Measurements from ENCODE around the gene JARID2.

The JARID2 gene

GRCh38 chr6:15524861-15525401 lies 279.1 kb downstream of the JARID2 start:
- DNase-seq, result no peak
- Histone ChIP-seq H3K4me3 (ENCODE audit: low read length) (no peak overlapping the region), H3K9ac (ENCODE audit: low read length) (no peak overlapping the region), H3K27ac (ENCODE audit: low read length) (no peak overlapping the region), H3K36me3 (replicated peaks; ENCODE audit: insufficient read depth, low read length) (peaks cover 9% of the 10 kb centered on the region), H3K9me2 (replicated peaks; ENCODE audit: insufficient read depth, low read length) (no peaks in the 10 kb centered on the region), H3K27me3 (replicated peaks; ENCODE audit: insufficient read depth, low read length) (no peaks in the 10 kb centered on the region), H3K79me2 (ENCODE audit: low read length) (no peaks in the 10 kb centered on the region), H3K4me1 (ENCODE audit: low read length) (no peaks in the 10 kb centered on the region), H3F3A (ENCODE audit: insufficient read depth, low read length) (no peaks in the 10 kb centered on the region), H3K4me2 (ENCODE audit: low read depth, low read length) (no peak overlapping the region), H4K20me1 (ENCODE audit: insufficient read depth, low read length) (no peaks in the 10 kb centered on the region), H2AFZ (ENCODE audit: low read length) (no peak overlapping the region), H3K9me3 (replicated peaks; ENCODE audit: insufficient read depth, low read length) (no peaks in the 10 kb centered on the region)
- TF ChIP-seq EZH2 (optimal IDR thresholded peaks at IDR 0.05; ENCODE audit: low read depth, low read length), result no peak
- TF ChIP-seq EZH2phosphoT487 (IDR thresholded peaks at IDR 0.05; ENCODE audit: low read length), result no peak
- TF ChIP-seq, protein P1, sequence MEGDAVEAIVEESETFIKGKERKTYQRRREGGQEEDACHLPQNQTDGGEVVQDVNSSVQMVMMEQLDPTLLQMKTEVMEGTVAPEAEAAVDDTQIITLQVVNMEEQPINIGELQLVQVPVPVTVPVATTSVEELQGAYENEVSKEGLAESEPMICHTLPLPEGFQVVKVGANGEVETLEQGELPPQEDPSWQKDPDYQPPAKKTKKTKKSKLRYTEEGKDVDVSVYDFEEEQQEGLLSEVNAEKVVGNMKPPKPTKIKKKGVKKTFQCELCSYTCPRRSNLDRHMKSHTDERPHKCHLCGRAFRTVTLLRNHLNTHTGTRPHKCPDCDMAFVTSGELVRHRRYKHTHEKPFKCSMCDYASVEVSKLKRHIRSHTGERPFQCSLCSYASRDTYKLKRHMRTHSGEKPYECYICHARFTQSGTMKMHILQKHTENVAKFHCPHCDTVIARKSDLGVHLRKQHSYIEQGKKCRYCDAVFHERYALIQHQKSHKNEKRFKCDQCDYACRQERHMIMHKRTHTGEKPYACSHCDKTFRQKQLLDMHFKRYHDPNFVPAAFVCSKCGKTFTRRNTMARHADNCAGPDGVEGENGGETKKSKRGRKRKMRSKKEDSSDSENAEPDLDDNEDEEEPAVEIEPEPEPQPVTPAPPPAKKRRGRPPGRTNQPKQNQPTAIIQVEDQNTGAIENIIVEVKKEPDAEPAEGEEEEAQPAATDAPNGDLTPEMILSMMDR (IDR thresholded peaks at IDR 0.05; ENCODE audit: low read length), result no peak

DNA sequence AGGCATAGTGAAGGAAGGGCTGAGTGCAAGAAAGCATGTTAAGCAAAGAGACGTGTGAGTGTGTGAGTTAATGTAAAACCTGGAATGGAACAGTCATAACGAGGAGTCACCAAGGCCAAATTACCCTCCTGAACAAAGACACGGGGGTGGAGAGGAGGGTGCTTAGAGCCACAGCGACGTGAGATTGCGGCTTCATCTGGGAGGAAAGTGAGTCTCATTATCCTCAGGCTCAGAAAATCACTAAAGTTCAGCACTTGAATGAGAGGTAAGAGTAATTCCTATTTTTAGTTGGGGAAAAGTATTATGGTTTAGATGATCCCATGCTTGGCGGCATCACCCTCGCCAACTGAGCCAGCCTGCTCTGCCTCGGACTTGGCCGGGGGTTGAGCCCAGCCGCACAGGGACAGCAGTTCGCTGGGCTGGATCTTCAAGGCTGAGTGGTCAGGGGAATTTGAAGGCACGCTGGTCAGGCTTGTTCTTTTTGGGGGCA lies 280.4 kb downstream of the JARID2 start:
- H3K27me3 ChIP-seq (replicated peaks; ENCODE audit: insufficient read depth, low read length), result no peaks in the 10 kb centered on the region
- no peak for DNase-seq
- H3K4me3 ChIP-seq (ENCODE audit: low read length), result no peak overlapping the region
- peaks cover 9% of the 10 kb centered on the region for H3K36me3 ChIP-seq (replicated peaks; ENCODE audit: insufficient read depth, low read length)
- no peaks in the 10 kb centered on the region for H3K9me3 ChIP-seq (replicated peaks; ENCODE audit: insufficient read depth, low read length)
- no peaks in the 10 kb centered on the region for H4K20me1 ChIP-seq (ENCODE audit: insufficient read depth, low read length)
- no peak overlapping the region for H3K9ac ChIP-seq (ENCODE audit: low read length)
- no peaks in the 10 kb centered on the region for H3K9me2 ChIP-seq (replicated peaks; ENCODE audit: insufficient read depth, low read length)
- no peak overlapping the region for H3K4me2 ChIP-seq (ENCODE audit: low read depth, low read length)
- H2AFZ ChIP-seq (ENCODE audit: low read length), result no peak overlapping the region
- H3K79me2 ChIP-seq (ENCODE audit: low read length), result no peaks in the 10 kb centered on the region
- H3F3A ChIP-seq (ENCODE audit: insufficient read depth, low read length), result no peaks in the 10 kb centered on the region
- H3K4me1 ChIP-seq (ENCODE audit: low read length), result no peaks in the 10 kb centered on the region
- no peak overlapping the region for H3K27ac ChIP-seq (ENCODE audit: low read length)
- TF ChIP-seq EZH2phosphoT487 (IDR thresholded peaks at IDR 0.05; ENCODE audit: low read length) (no peak), EZH2 (optimal IDR thresholded peaks at IDR 0.05; ENCODE audit: low read depth, low read length) (no peak)
- TF ChIP-seq, protein P1 (IDR thresholded peaks at IDR 0.05; ENCODE audit: low read length), result no peak

GRCh38 chr6:15527838-15528617 lies 282.2 kb downstream of the JARID2 start:
- no peaks in the 10 kb centered on the region for H4K20me1 ChIP-seq (ENCODE audit: insufficient read depth, low read length)
- DNase-seq, result no peak
- TF ChIP-seq EZH2phosphoT487 (IDR thresholded peaks at IDR 0.05; ENCODE audit: low read length) (no peak), EZH2 (optimal IDR thresholded peaks at IDR 0.05; ENCODE audit: low read depth, low read length) (no peak)
- TF ChIP-seq, protein P1 (IDR thresholded peaks at IDR 0.05; ENCODE audit: low read length), result no peak

More at GRCh38 chr6:15527838-15528617, 282.2 kb downstream of the JARID2 start:
- H3F3A ChIP-seq (ENCODE audit: insufficient read depth, low read length), result no peaks in the 10 kb centered on the region
- no peaks in the 10 kb centered on the region for H3K9me3 ChIP-seq (replicated peaks; ENCODE audit: insufficient read depth, low read length)
- no peak overlapping the region for H3K9ac ChIP-seq (ENCODE audit: low read length)
- no peak overlapping the region for H3K4me3 ChIP-seq (ENCODE audit: low read length)
- no peak overlapping the region for H3K27ac ChIP-seq (ENCODE audit: low read length)
- H3K4me2 ChIP-seq (ENCODE audit: low read depth, low read length), result no peak overlapping the region
- no peaks in the 10 kb centered on the region for H3K27me3 ChIP-seq (replicated peaks; ENCODE audit: insufficient read depth, low read length)
- peaks cover 4% of the 10 kb centered on the region; the same call in 1 of the 2 replicates for H3K36me3 ChIP-seq (replicated peaks; ENCODE audit: insufficient read depth, low read length)
- no peak overlapping the region for H2AFZ ChIP-seq (ENCODE audit: low read length)
- H3K79me2 ChIP-seq (ENCODE audit: low read length), result no peaks in the 10 kb centered on the region
- H3K9me2 ChIP-seq (replicated peaks; ENCODE audit: insufficient read depth, low read length), result no peaks in the 10 kb centered on the region
- no peaks in the 10 kb centered on the region for H3K4me1 ChIP-seq (ENCODE audit: low read length)
